Thoracic aorta (tissue), 2 donors: ENCODE measurements around the gene ADCY2. TPM values are rescaled to one million over a fixed set of nuclear protein-coding genes. Genes with fewer than 3 reads are reported as not detected.
"Not testable (repeated sequence)": the region's sequence is repeated elsewhere in the genome, so short reads cannot be mapped to it uniquely, and the experiment has no call there.

Experiments
- ATAC-seq: fragments of 150-250 bp; one replicate; pipeline ENCODE4 v1.8.0; 2017; ENCODE audit warnings: low read depth; ENCODE audit not compliant: insufficient number of reproducible peaks, low FRiP score
- DNase-seq: peaks from one replicate; pipeline ENCODE4 v3.0.0-alpha.2; 2020; ENCODE audit warnings: low spot score
- H3K27ac ChIP-seq, 2 donors: fragments of 200-600 bp; sonication (generic); 1 replicate in 1 of 2; 2 replicates in 1 of 2; pipeline ENCODE4 v1.5.1; 2016; ENCODE audit warnings: mild to moderate bottlenecking in 2 of 2, moderate library complexity in 2 of 2
- H3K27me3 ChIP-seq: fragments of 200-600 bp; sonication (generic); replicated peaks from 2 replicates; pipeline ENCODE4 v1.6.0; 2016; ENCODE audit warnings: mild to moderate bottlenecking; ENCODE audit not compliant: insufficient read depth
- H3K36me3 ChIP-seq: fragments of 200-600 bp; sonication (generic); one replicate; pipeline ENCODE4 v1.5.1; 2016
- H3K4me1 ChIP-seq, 2 donors: fragments of 200-600 bp; sonication (generic); 1 replicate in 1 of 2; 2 replicates in 1 of 2; pipeline versions ENCODE4 v1.5.1 to v1.6.0; 2016; ENCODE audit warnings: low read depth in 2 of 2, mild to moderate bottlenecking in 1 of 2; ENCODE audit not compliant: control insufficient read depth in 1 of 2
- H3K4me3 ChIP-seq: fragments of 200-600 bp; sonication (generic); 2 replicates; pipeline ENCODE4 v1.5.1; 2016; ENCODE audit warnings: mild to moderate bottlenecking
- H3K9me3 ChIP-seq: fragments of 200-600 bp; sonication (generic); 2 replicates; pipeline ENCODE4 v1.5.1; 2016
- total RNA-seq, 2 donors: library from RNA; depleted of rRNA; stranded (reverse); fragments of >200 nt; gene quantifications; one replicate each; pipeline versions ENCODE4 v1.1.0 to v1.2.3, GENCODE V29; 2016
- TF ChIP-seq, protein P1 (sequence below): fragments of 200-600 bp; sonication (generic); IDR thresholded peaks from one replicate; pipeline ENCODE4 v1.5.1; 2019; ENCODE audit warnings: antibody characterized with exemption

The ADCY2 gene
- total RNA-seq, 2 donors from 2014 or later = 5.0 to 14.8 TPM

DNA sequence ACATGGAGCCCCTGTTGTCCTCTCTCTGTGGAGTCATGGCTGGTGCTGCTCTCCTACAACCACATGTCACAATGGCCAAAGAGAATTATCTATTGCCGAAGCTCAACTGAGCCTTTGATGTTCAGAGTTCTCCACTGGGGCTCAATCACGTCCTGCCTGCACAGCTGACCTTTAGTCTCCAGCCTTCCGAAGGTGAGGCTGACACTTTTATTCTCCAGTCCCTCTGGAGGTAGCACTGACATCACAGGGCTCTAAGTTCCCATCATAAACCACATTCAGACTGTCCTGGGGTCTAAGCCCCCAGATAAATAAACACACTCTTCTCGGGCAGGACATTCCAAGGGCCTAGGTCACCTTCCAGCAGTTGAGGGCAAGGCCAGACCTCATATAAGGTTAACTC lies 23.4 kb downstream of the ADCY2 start:
- no peak overlapping the region for H3K4me3 ChIP-seq
- H3K4me1 ChIP-seq = peaks cover 5 to 19% of the 10 kb centered on the region in 2 donors
- H3K9me3 ChIP-seq = no peaks in the 10 kb centered on the region
- TF ChIP-seq, protein P1, sequence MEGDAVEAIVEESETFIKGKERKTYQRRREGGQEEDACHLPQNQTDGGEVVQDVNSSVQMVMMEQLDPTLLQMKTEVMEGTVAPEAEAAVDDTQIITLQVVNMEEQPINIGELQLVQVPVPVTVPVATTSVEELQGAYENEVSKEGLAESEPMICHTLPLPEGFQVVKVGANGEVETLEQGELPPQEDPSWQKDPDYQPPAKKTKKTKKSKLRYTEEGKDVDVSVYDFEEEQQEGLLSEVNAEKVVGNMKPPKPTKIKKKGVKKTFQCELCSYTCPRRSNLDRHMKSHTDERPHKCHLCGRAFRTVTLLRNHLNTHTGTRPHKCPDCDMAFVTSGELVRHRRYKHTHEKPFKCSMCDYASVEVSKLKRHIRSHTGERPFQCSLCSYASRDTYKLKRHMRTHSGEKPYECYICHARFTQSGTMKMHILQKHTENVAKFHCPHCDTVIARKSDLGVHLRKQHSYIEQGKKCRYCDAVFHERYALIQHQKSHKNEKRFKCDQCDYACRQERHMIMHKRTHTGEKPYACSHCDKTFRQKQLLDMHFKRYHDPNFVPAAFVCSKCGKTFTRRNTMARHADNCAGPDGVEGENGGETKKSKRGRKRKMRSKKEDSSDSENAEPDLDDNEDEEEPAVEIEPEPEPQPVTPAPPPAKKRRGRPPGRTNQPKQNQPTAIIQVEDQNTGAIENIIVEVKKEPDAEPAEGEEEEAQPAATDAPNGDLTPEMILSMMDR = no peak
- H3K27ac ChIP-seq = no peak overlapping the region
- ATAC-seq (no peak), DNase-seq (no peak)
- H3K36me3 ChIP-seq = no peaks in the 10 kb centered on the region
- no peaks in the 10 kb centered on the region for H3K27me3 ChIP-seq

DNA sequence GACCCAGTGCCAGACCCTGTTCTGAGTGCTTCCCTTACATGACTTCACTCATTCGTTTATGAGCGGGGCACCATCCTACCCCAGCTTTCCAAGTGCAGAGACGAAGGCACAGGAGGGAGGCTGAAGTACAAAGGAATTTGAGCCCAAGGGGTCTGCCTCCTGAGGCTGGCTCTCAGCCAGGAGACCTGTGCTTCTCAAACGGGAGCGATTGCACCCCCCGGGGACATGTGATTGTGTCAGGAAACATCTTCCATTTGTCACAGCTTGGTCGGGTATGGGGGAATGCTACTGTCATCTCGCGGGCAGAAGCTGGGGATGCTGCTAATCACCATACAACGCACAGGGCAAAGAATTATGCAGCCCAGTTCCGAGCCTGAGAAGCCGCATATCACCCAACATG lies 23.9 kb downstream of the ADCY2 start:
- peaks cover 5 to 19% of the 10 kb centered on the region in 2 donors for H3K4me1 ChIP-seq
- H3K9me3 ChIP-seq = no peaks in the 10 kb centered on the region
- no peak for DNase-seq
- no peaks in the 10 kb centered on the region for H3K36me3 ChIP-seq
- no peak overlapping the region for H3K27ac ChIP-seq
- H3K27me3 ChIP-seq = no peaks in the 10 kb centered on the region
- H3K4me3 ChIP-seq = no peak overlapping the region
- TF ChIP-seq, protein P1 = no peak
- ATAC-seq = no peak

DNA sequence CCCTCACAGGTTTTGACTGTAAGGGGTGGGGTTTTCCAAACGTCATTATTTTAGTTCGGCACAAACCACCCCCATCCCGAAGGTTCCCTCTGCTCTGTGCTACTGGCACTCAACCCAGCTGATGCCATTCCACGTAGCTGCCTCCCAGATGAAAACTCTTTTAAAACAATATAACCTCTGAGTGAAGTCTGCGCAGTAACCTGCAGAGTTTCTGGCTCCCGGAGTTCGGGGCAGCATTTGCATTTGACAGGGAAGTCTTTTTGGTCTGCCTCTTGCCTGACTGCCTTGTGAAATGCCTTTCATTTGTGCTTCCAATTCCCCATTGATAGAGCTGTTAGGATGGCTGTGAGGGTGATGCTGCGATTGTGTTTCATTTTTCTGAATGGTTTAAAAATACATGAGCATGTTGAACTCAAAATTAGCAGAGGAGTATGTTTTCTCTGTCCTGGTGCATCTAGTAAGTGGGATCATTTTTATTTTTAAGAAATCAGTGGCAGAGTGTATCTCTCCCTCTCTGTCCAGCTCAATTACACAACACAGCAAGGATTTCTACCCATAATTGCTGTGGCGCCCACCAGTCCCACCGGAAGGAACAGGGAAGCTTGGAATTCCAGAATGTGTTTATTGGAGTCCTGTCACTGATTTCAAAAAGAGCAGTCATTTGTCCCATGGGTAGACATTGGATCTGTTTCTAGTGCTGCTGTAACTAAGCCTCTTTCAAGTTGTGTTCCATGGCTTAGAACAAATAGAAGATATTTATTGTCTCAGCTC lies 24.8 kb downstream of the ADCY2 start:
- ATAC-seq = no peak
- Histone ChIP-seq H3K4me1 (peaks cover 5 to 19% of the 10 kb centered on the region in 2 donors), H3K4me3 (peak overlapping the region; percentile 19), H3K36me3 (no peaks in the 10 kb centered on the region), H3K27ac (no peak overlapping the region), H3K9me3 (no peaks in the 10 kb centered on the region), H3K27me3 (no peaks in the 10 kb centered on the region)
- TF ChIP-seq, protein P1 = no peak
- DNase-seq = no peak

DNA sequence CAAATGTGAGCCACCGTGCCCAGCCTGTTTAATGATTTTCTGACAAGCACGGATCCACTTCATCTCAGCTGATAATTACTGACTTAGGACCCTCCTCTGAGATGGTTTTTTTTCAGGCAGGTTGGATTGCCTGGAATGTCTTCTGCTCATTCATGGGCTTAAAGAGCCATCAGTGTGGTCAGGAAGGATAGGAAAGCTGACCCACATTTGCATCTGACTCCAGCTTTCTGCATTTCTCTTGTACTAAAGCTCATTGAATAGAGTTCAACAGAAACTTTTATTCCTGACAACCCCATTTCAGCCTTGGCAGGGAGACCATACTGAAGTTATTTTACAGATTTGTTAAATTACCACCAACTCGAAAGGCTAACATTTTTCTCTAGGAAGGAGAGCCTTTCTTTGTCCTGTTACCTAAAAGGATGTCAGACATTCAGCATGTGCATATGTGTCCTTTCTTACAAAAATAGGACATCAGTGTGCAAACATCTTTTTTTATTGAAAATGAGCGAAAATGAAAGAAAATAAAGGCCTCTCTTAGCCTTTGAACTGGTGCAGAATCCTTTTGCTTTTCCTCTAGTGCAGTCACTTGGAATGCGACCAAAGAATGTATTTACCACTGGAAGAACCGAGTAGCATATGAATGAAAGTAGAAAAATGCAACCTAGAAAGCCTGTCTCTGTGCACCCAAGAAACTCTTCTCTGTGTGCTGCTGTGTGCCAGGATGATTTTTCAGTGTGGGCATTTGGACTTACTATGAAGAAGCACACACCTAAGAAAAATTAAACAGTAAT lies 26.6 kb downstream of the ADCY2 start:
- no peak for DNase-seq
- Histone ChIP-seq H3K27me3 (no peaks in the 10 kb centered on the region), H3K4me3 (no peak overlapping the region), H3K36me3 (no peaks in the 10 kb centered on the region), H3K9me3 (no peaks in the 10 kb centered on the region), H3K4me1 (peaks cover 5 to 19% of the 10 kb centered on the region in 2 donors), H3K27ac (no peak overlapping the region)
- TF ChIP-seq, protein P1 = no peak
- ATAC-seq = no peak

DNA sequence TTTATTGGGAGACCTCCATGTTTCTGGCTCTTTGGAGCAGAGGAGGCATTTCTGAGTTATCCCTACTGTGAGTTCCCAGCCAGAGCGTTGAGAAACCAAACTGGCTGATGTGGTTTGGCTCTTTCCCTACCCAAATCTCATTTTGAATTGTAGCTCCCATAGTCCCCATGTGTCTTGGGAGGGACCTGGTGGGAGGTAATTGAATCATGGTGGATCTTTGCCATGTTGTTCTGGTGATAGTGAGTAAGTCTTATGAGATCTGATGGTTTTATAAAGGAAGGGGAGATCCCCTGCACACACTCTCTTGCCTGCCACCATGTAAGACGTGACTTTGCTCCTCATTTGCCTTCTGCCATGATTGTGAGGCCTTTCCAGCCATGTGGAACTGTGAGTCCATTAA lies 27.3 kb downstream of the ADCY2 start:
- ATAC-seq, DNase-seq, H3K9me3 ChIP-seq, H3K36me3 ChIP-seq, H3K27ac ChIP-seq, H3K27me3 ChIP-seq, H3K4me3 ChIP-seq: not testable (repeated sequence)
- H3K4me1 ChIP-seq = peaks cover 5 to 19% of the 10 kb centered on the region in 2 donors
